Measurements from ENCODE around the gene SNX4.

The SNX4 gene

DNA sequence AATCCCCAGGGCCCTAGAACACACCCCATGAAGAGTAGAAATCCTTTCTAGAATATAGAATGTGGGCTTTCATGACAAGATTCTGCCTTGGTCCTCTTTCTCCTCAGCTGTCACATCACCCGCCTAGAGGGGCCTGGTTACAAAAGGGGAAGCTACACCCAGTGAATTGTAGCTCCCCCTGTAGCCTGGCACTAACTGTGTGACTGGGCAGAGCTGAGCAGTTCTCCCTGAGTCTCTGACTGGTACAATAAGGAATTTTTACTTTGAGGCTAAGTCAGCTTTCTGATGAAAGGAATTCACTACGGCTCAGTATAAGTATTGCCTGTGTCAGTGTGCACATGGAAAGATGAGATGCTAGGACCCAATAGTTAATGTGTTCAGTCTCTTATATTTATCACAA is 116.2 kb downstream of the SNX4 start:
- DNase-seq (ENCODE audit: low spot score): no peak

DNA sequence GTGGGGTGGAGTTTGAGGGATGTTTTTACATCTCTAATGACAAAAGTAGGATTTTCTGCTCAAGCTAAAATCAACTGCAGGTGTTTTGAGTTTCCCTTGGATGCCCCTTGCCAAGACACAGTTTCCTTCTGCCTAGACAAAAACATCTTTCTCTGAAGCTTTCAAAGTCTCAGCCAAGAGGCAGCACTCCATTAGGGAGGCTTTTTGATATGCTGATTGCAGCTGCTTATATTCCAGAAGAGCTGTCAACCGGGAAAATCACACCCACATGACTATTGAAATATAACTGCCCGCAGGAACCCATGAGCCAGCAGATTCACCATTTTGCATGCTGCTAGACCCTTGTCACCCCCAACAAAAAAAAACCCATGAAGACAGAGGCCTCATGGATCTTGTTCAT is 117.4 kb downstream of the SNX4 start:
- DNase-seq (ENCODE audit: low spot score): no peak

DNA sequence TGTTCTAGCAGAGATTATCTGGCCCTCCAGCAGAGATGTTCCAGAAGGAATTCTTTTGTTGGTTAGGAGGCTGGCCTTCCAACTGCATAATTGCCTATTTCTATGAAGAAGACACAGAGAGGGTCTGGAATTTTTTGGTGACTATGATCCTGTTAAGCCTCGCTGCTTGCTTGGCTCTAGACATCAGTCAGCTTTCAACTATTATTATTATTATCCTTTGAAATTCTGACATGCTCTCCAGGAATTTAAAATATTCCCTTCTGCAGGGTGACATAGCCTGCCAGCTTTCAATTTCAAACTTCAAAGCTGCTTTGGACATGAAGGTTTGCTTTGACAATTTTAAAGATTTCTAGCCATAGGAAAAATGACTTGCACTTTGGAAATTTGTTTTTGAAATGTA is 118.6 kb downstream of the SNX4 start:
- no peak for DNase-seq (ENCODE audit: low spot score)

DNA sequence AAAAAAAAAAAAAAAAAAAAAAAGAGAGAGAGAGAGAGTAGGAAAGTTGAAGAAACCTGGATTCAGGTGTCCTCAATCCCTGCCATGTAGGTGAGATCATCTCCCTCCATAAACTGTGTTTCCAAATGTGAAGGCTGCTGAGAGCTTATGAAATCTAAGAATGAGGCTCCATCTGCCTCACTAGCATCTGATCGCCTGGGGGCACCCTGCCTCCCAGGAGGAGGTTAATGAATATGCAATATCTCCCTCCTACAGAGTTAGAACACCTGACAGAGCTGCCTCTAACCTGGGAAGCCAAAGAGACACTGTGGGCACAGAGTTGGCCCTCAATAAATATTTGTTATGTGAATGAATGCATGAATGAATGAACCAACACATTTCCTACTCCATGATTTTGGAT is 121.0 kb downstream of the SNX4 start:
- no peak for DNase-seq (ENCODE audit: low spot score)

Measured in kidney capillary endothelial cell (primary cell).